CD4-positive, alpha-beta T cell treated with Interleukin-2 at 100 ng/mL for 4 hours (primary cell): Measurements from ENCODE around the gene NKAP.
"Not testable (repeated sequence)": the region's sequence is repeated elsewhere in the genome, so short reads cannot be mapped to it uniquely, and the experiment has no call there.

Source experiments
- DNase-seq: peaks from one replicate; pipeline ENCODE4 v3.0.0-alpha.2; 2020; ENCODE audit warnings: low spot score

NKAP gene

GRCh38 chrX:119943185-119943988 is at the start of gene NKAP:
Gene NKAP, minus strand, starts transcription at chrX:119943751. Its CDS starts 146 bp downstream, at chrX:119943605.
- peak; percentile 87 for DNase-seq

- no peak for DNase-seq
These were observed 47.6 kb upstream of the NKAP start for GRCh38 chrX:119991005-119991787.

- no peak for DNase-seq
These were observed 47.0 kb upstream of the NKAP start for GRCh38 chrX:119990556-119991004.

GRCh38 chrX:119989905-119990555 is 46.5 kb upstream of the NKAP start:
- no peak for DNase-seq

GRCh38 chrX:119986203-119986602 is 42.7 kb upstream of the NKAP start:
- DNase-seq: no peak

GRCh38 chrX:119984652-119985051 is 41.1 kb upstream of the NKAP start:
- no peak for DNase-seq

GRCh38 chrX:119983494-119983893 is 39.9 kb upstream of the NKAP start:
- DNase-seq: no peak

GRCh38 chrX:119982145-119982544 is 38.6 kb upstream of the NKAP start:
- no peak for DNase-seq

- no peak for DNase-seq
These were observed 37.9 kb upstream of the NKAP start for GRCh38 chrX:119981286-119982070.

- not testable (repeated sequence) for DNase-seq
These were observed 33.6 kb upstream of the NKAP start for GRCh38 chrX:119977172-119977571.

- no peak for DNase-seq
These were observed 27.6 kb upstream of the NKAP start for GRCh38 chrX:119971184-119971583.

GRCh38 chrX:119970574-119970973 is 27.0 kb upstream of the NKAP start:
- DNase-seq: no peak

- DNase-seq: not testable (repeated sequence)
These were observed 23.3 kb upstream of the NKAP start for GRCh38 chrX:119966837-119967236.

GRCh38 chrX:119960625-119961024 is 17.1 kb upstream of the NKAP start:
- no peak for DNase-seq

- DNase-seq: peak; percentile 38
These were observed 12.4 kb upstream of the NKAP start for GRCh38 chrX:119955807-119956570.

- no peak for DNase-seq
These were observed 10.8 kb upstream of the NKAP start for GRCh38 chrX:119954374-119954773.

- no peak for DNase-seq
These were observed 4.8 kb upstream of the NKAP start for GRCh38 chrX:119948381-119948780.

GRCh38 chrX:119945481-119945880 is 1.9 kb upstream of the NKAP start:
- no peak for DNase-seq

GRCh38 chrX:119942831-119943184 is 743 bp downstream of the NKAP start:
- DNase-seq: no peak

GRCh38 chrX:119942173-119942819 is 1.3 kb downstream of the NKAP start:
- no peak for DNase-seq

- DNase-seq: no peak
These were observed 2.2 kb downstream of the NKAP start for GRCh38 chrX:119941336-119941735.
